22Rv1 (cell line): Measurements from ENCODE around the gene NPR1.

Experiments used
- H3K27ac ChIP-seq: fragments of 450-650 bp; 2 replicates; pipeline ENCODE4 v1.5.1; 2017
- CTCF ChIP-seq: fragments of 450-650 bp; IDR thresholded peaks from 2 replicates; pipeline ENCODE4 v1.5.1; 2017; ENCODE audit warnings: mild to moderate bottlenecking
- ZFX ChIP-seq: fragments of 450-650 bp; IDR thresholded peaks from 2 replicates; pipeline ENCODE4 v1.6.1; 2017; ENCODE audit warnings: antibody characterized with exemption, borderline replicate concordance

NPR1 gene

GRCh38 chr1:153671628-153672353 is 6.7 kb upstream of the NPR1 start:
- peak; percentile 7; the same call in 1 of the 2 replicates for TF ChIP-seq CTCF
- H3K27ac ChIP-seq, result peak overlapping the region; percentile 92

- no peak for TF ChIP-seq CTCF
- TF ChIP-seq ZFX, result no peak
- H3K27ac ChIP-seq, result no peak overlapping the region
Measured at GRCh38 chr1:153673511-153673910, 5.0 kb upstream of the NPR1 start.

GRCh38 chr1:153677718-153678518 is 570 bp upstream of the NPR1 start:
- TF ChIP-seq ZFX (no peak), CTCF (peak; percentile 99)
- no peak overlapping the region for H3K27ac ChIP-seq

GRCh38 chr1:153679337-153680119 is 1.0 kb downstream of the NPR1 start:
- TF ChIP-seq ZFX, result no peak
- TF ChIP-seq CTCF, result no peak
- no peak overlapping the region for H3K27ac ChIP-seq

GRCh38 chr1:153680120-153680403 is 1.6 kb downstream of the NPR1 start:
- no peak for TF ChIP-seq ZFX
- no peak for TF ChIP-seq CTCF
- H3K27ac ChIP-seq, result no peak overlapping the region

- no peak for TF ChIP-seq CTCF
- H3K27ac ChIP-seq, result no peak overlapping the region
Measured at GRCh38 chr1:153682730-153683129, 4.2 kb downstream of the NPR1 start.

GRCh38 chr1:153683854-153684253 is 5.4 kb downstream of the NPR1 start:
- no peak overlapping the region for H3K27ac ChIP-seq
- no peak for TF ChIP-seq CTCF
- TF ChIP-seq ZFX, result no peak
